H1 (cell line): Measurements from ENCODE around the gene DCLK1. TPM values are rescaled to one million over a fixed set of nuclear protein-coding genes. Genes with fewer than 3 reads are reported as not detected.

Source experiments
- CTCF ChIA-PET: fragments of 300-600 bp; sonication (Branson Sonifier 250); formaldehyde crosslinking; loops from one replicate; lab custom pipeline; 2021; ENCODE audit not compliant: partially characterized antibody; lab: Charles Lee
- POLR2A ChIA-PET: fragments of 300-600 bp; sonication (Branson Sonifier 250); formaldehyde crosslinking; loops from one replicate; lab custom pipeline; 2021; ENCODE audit warnings: inconsistent platforms; ENCODE audit not compliant: partially characterized antibody; lab: Charles Lee
- DNase-seq, 2 experiments: peaks; one replicate each; pipeline versions ENCODE4 v3.0.0 to v3.0.0-alpha.2; 2010 to 2022; ENCODE audit warnings: low spot score in 2 of 2, low read depth in 1 of 2, mixed read lengths in 1 of 2
- FAIRE-seq: peaks from 2 replicates; lab custom pipeline; 2011; peaks lifted over from hg19 to GRCh38; lab: Jason Lieb, UNC
- H2AFZ ChIP-seq: 2 replicates; pipeline ENCODE4 v1.8.1; 2012; ENCODE audit warnings: low read length, inconsistent platforms
- H2AK5ac ChIP-seq: 2 replicates; pipeline ENCODE4 v1.6.1; 2013; ENCODE audit warnings: low read depth, low read length
- H2BK120ac ChIP-seq: replicated peaks from 2 replicates; pipeline ENCODE3; 2013; ENCODE audit warnings: low read depth, low read length, inconsistent platforms
- H2BK12ac ChIP-seq: 2 replicates; pipeline ENCODE4 v1.6.1; 2013; ENCODE audit warnings: low read depth, low read length
- H2BK15ac ChIP-seq: 2 replicates; pipeline ENCODE4 v1.6.1; 2013; ENCODE audit warnings: low read length
- H2BK20ac ChIP-seq: 2 replicates; pipeline ENCODE4 v1.6.1; 2013; ENCODE audit warnings: low read length
- H2BK5ac ChIP-seq: 2 replicates; pipeline ENCODE4 v1.6.1; 2013; ENCODE audit warnings: low read depth, low read length
- H3K14ac ChIP-seq: 2 replicates; pipeline ENCODE4 v1.6.1; 2013; ENCODE audit warnings: inconsistent platforms; ENCODE audit not compliant: insufficient read length
- H3K18ac ChIP-seq: 2 replicates; pipeline ENCODE4 v1.6.1; 2013; ENCODE audit warnings: low read length; ENCODE audit errors: extremely low read depth
- H3K23ac ChIP-seq: 2 replicates; pipeline ENCODE4 v1.6.1; 2013; ENCODE audit warnings: inconsistent platforms; ENCODE audit not compliant: insufficient read length
- H3K23me2 ChIP-seq: 2 replicates; pipeline ENCODE4 v1.6.1; 2013; ENCODE audit warnings: low read depth, low read length
- H3K27ac ChIP-seq: 2 replicates; pipeline ENCODE4 v1.6.1; 2011; ENCODE audit warnings: low read depth, low read length, inconsistent platforms
- H3K27me3 ChIP-seq, 4 experiments: replicated peaks in 1 of 4; 1 replicate in 1 of 4; 2 replicates in 3 of 4; pipeline versions ENCODE4 v1.6.1 to v1.8.1; 2011 to 2013; ENCODE audit warnings: low read length in 3 of 4, mild to moderate bottlenecking in 3 of 4, inconsistent platforms in 2 of 4, mixed read lengths in 2 of 4, moderate library complexity in 1 of 4; ENCODE audit not compliant: control insufficient read depth in 3 of 4, insufficient read depth in 3 of 4; ENCODE audit errors: extremely low read depth in 1 of 4
- H3K36me3 ChIP-seq, 4 experiments: 2 replicates each; pipeline versions ENCODE4 v1.6.1 to v1.8.1; 2011 to 2013; ENCODE audit warnings: mild to moderate bottlenecking in 4 of 4, low read length in 3 of 4, moderate library complexity in 2 of 4, control low read depth in 1 of 4, inconsistent platforms in 1 of 4; ENCODE audit not compliant: insufficient read depth in 4 of 4, control insufficient read depth in 2 of 4
- H3K4ac ChIP-seq: replicated peaks from 2 replicates; pipeline ENCODE3; 2013; ENCODE audit warnings: low read length, low read depth, mixed read lengths, inconsistent platforms; ENCODE audit not compliant: insufficient read length
- H3K4me1 ChIP-seq, 4 experiments: replicated peaks in 1 of 4; 1 replicate in 1 of 4; 2 replicates in 3 of 4; pipeline versions ENCODE4 v1.6.1 to v1.8.1; 2011 to 2013; ENCODE audit warnings: low read length in 3 of 4, inconsistent platforms in 2 of 4, mixed read lengths in 1 of 4; ENCODE audit not compliant: insufficient read depth in 4 of 4, control insufficient read depth in 3 of 4
- H3K4me2 ChIP-seq, 2 experiments: 2 replicates each; pipeline versions ENCODE4 v1.6.1 to v1.8.1; 2011 to 2013; ENCODE audit warnings: low read depth in 2 of 2, low read length in 2 of 2, control low read depth in 1 of 2, inconsistent platforms in 1 of 2, mild to moderate bottlenecking in 1 of 2; ENCODE audit not compliant: insufficient read depth in 1 of 2
- H3K4me3 ChIP-seq, 4 experiments: fragments of 200-600, 300-600 bp in 1 of 4; sonication (generic), shearing (Covaris generic), sonication (Bioruptor Twin) in 1 of 4; 2 replicates each; pipeline versions ENCODE4 v1.5.1 to v1.8.1; 2011 to 2016; ENCODE audit warnings: low read length in 4 of 4, low read depth in 3 of 4, control low read depth in 2 of 4, inconsistent platforms in 2 of 4, mild to moderate bottlenecking in 2 of 4, mixed read lengths in 1 of 4, moderate library complexity in 1 of 4; ENCODE audit not compliant: insufficient read depth in 2 of 4; ENCODE audit errors: extremely low read depth in 1 of 4
- H3K56ac ChIP-seq: replicated peaks from 2 replicates; pipeline ENCODE3; 2013; ENCODE audit warnings: low read depth, mild to moderate bottlenecking, mixed read lengths, low read length, inconsistent platforms; ENCODE audit not compliant: insufficient read length
- H3K79me1 ChIP-seq: 2 replicates; pipeline ENCODE4 v1.6.1; 2013; ENCODE audit warnings: low read depth, low read length, control low read depth
- H3K79me2 ChIP-seq, 2 experiments: 2 replicates each; pipeline versions ENCODE4 v1.6.1 to v1.8.1; 2012 to 2013; ENCODE audit warnings: low read length in 2 of 2, mild to moderate bottlenecking in 2 of 2, inconsistent platforms in 1 of 2; ENCODE audit not compliant: insufficient read depth in 2 of 2, control insufficient read depth in 1 of 2
- H3K9ac ChIP-seq, 4 experiments: replicated peaks in 1 of 4; 1 replicate in 1 of 4; 2 replicates in 3 of 4; pipeline versions ENCODE4 v1.6.1 to v1.8.1; 2011 to 2013; ENCODE audit warnings: low read depth in 3 of 4, low read length in 3 of 4, control low read depth in 2 of 4, mild to moderate bottlenecking in 2 of 4, moderate library complexity in 2 of 4, inconsistent platforms in 1 of 4; ENCODE audit errors: extremely low read depth in 1 of 4
- H3K9me3 ChIP-seq, 2 experiments: 2 replicates each; pipeline versions ENCODE4 v1.6.1 to v1.8.1; 2012 to 2013; ENCODE audit warnings: mild to moderate bottlenecking in 2 of 2, moderate library complexity in 2 of 2, control low read depth in 1 of 2, inconsistent platforms in 1 of 2, low read depth in 1 of 2, low read length in 1 of 2, mixed read lengths in 1 of 2; ENCODE audit not compliant: insufficient read depth in 2 of 2
- H4K20me1 ChIP-seq, 2 experiments: replicated peaks in 1 of 2; 2 replicates each; pipeline versions ENCODE3 to v1.8.1; 2011 to 2013; ENCODE audit warnings: inconsistent platforms in 2 of 2, low read length in 2 of 2, mild to moderate bottlenecking in 1 of 2; ENCODE audit not compliant: insufficient read depth in 2 of 2, control insufficient read depth in 1 of 2
- H4K5ac ChIP-seq: 2 replicates; pipeline ENCODE4 v1.6.1; 2013; ENCODE audit warnings: low read length, low read depth, mixed read lengths, inconsistent platforms; ENCODE audit not compliant: insufficient read length
- H4K8ac ChIP-seq: 2 replicates; pipeline ENCODE4 v1.8.0; 2013; ENCODE audit warnings: mild to moderate bottlenecking, moderate library complexity, low read length, inconsistent platforms; ENCODE audit not compliant: insufficient read depth; ENCODE audit errors: extremely low read depth
- H4K91ac ChIP-seq: replicated peaks from 2 replicates; pipeline ENCODE3; 2013; ENCODE audit warnings: low read length, mixed read lengths, inconsistent platforms; ENCODE audit not compliant: insufficient read length
- CBX8 ChIP-seq: fragments of 300-800, 300-1000 bp; sonication (generic); IDR thresholded peaks from 2 replicates; pipeline ENCODE4 v1.7.1; 2016; ENCODE audit warnings: low read depth, low read length, borderline replicate concordance
- CHD2 ChIP-seq: IDR thresholded peaks from 2 replicates; pipeline ENCODE4 v1.6.1; 2012; ENCODE audit warnings: low read length, improper control_type of control experiment
- NANOG ChIP-seq: IDR thresholded peaks from 2 replicates; pipeline ENCODE4 v1.6.1; 2011; ENCODE audit warnings: low read length, low read depth, mild to moderate bottlenecking, inconsistent platforms; ENCODE audit not compliant: insufficient read depth, poor library complexity, severe bottlenecking
- PHF8 ChIP-seq: fragments of 200-600 bp; sonication (generic); conservative IDR thresholded peaks from 2 replicates; pipeline ENCODE4 v1.7.1; 2012; ENCODE audit warnings: low read depth, mild to moderate bottlenecking, inconsistent platforms, low read length, moderate library complexity
- WGBS, 2 experiments: shearing (Covaris generic) in 1 of 2; methylation state at CpG; one replicate each; pipeline versions ENCODE4 v1.1.6 to v1.1.7; 2013 to 2015; ENCODE audit warnings: low lambda C conversion rate in 2 of 2, mixed read lengths in 2 of 2, inconsistent platforms in 1 of 2, low coverage in 1 of 2, missing lambda C conversion rate in 1 of 2; ENCODE audit not compliant: insufficient replicate concordance in 2 of 2, insufficient coverage in 1 of 2, insufficient read length in 1 of 2; ENCODE audit errors: extremely low coverage in 1 of 2, missing lambda C conversion rate in 1 of 2; 5-methylcytosine and 5-hydroxymethylcytosine counted together
- polyA plus RNA-seq, 7 experiments: library from polyadenylated mRNA; depleted of rRNA in 3 of 7; stranded (reverse) in 5 of 7; unstranded in 2 of 7; fragments of >200 nt in 5 of 7; fragments of 200-250 nt in 2 of 7; gene quantifications; 1 replicate in 5 of 7; 2 replicates in 1 of 7; 4 replicates in 1 of 7; pipeline versions ENCODE4 v1.2.1 to v1.2.3, GENCODE V29; 2011 to 2013; ENCODE audit warnings: missing spikeins in 2 of 7, mixed read lengths in 2 of 7
- total RNA-seq: library from RNA; stranded (reverse); fragmentation: NEBNext Ultra II Directional; extraction: Animal tissue kit (Norgen Biotek cat#: 25700); gene quantifications from 2 replicates; pipeline ENCODE4 v1.2.1, GENCODE V29; 2021

DCLK1 gene
- total and polyA plus RNA-seq, 2 of the 8 experiments (the other 6 are each of a cell fraction or from before 2014, with no cell fraction given) = 22.8 to 41.0 TPM

- Histone ChIP-seq H2BK20ac (no peak overlapping the region), H4K91ac (no peak overlapping the region), H3K4me2 (no peak overlapping the region), H3K79me1 (no peaks in the 10 kb centered on the region), H2BK120ac (no peak overlapping the region), H3K4me3 (no peak overlapping the region), H3K9ac (no peak overlapping the region), H3K56ac (no peak overlapping the region), H3K23me2 (peaks cover 25% of the 10 kb centered on the region), H3K18ac (no peak overlapping the region), H2AFZ (no peak overlapping the region), H2BK15ac (no peak overlapping the region), H3K27me3 (no peaks in the 10 kb centered on the region), H3K79me2 (no peaks in the 10 kb centered on the region), H3K27ac (no peak overlapping the region), H3K9me3 (peaks cover 3 to 17% of the 10 kb centered on the region in 2 experiments; a peak in 1 of 4 replicates), H4K5ac (no peak overlapping the region), H3K4me1 (no peaks in the 10 kb centered on the region), H2BK5ac (no peak overlapping the region), H4K20me1 (peaks cover 0 to 16% of the 10 kb centered on the region in 2 experiments), H3K23ac (no peak overlapping the region), H3K14ac (no peak overlapping the region), H2AK5ac (no peak overlapping the region), H3K4ac (no peak overlapping the region), H3K36me3 (no peaks in the 10 kb centered on the region), H2BK12ac (no peak overlapping the region), H4K8ac (no peak overlapping the region)
- WGBS, 2 experiments = 90% methylated on average over 5 of the region's 5 CpGs; no CpG with 5 or more reads in 1 of the 2 experiments
- no peak for TF ChIP-seq NANOG
- no peak for TF ChIP-seq CBX8
- TF ChIP-seq PHF8 = no peak
- no peak for TF ChIP-seq CHD2
- no peak for DNase-seq
- POLR2A ChIA-PET = no interaction called here
- FAIRE-seq = no peak
- CTCF ChIA-PET = no interaction called here
These were observed 365.8 kb downstream of the DCLK1 start for GRCh38 chr13:35765366-35765765.
